Spleen (tissue), 7 donors: ENCODE data around the gene SLC37A2.

Experiments used
- CTCF ChIP-seq, 11 experiments: fragments of 200-600 bp in 7 of 11; fragments of 450-650 bp in 4 of 11; sonication (generic) in 4 of 11; IDR thresholded peaks in 8 of 11; conservative IDR thresholded peaks in 3 of 11; 1 replicate in 7 of 11; 2 replicates in 4 of 11; pipeline versions ENCODE4 v1.4.0 to v1.8.0; 2016 to 2021; ENCODE audit warnings: antibody characterized with exemption in 11 of 11, inconsistent platforms in 4 of 11, mild to moderate bottlenecking in 1 of 11
- POLR2A ChIP-seq, 3 donors: fragments of 450-650 bp; IDR thresholded peaks; one replicate each; pipeline ENCODE4 v1.5.1; 2017; ENCODE audit warnings: antibody characterized with exemption in 3 of 3, mild to moderate bottlenecking in 1 of 3
- POLR2AphosphoS5 ChIP-seq, 3 donors: sonication (generic); formaldehyde crosslinking; IDR thresholded peaks; one replicate each; pipeline ENCODE4 v1.5.1; 2017; ENCODE audit warnings: antibody characterized with exemption in 3 of 3
- donor health status: DM: no; HTN: no; CAD: no; lungs with moderate emphysema.
- donor health status: DM: no; HTN: no; CAD: no.
- donor health status: DM: no; HTN: no; CAD: no.

DNA sequence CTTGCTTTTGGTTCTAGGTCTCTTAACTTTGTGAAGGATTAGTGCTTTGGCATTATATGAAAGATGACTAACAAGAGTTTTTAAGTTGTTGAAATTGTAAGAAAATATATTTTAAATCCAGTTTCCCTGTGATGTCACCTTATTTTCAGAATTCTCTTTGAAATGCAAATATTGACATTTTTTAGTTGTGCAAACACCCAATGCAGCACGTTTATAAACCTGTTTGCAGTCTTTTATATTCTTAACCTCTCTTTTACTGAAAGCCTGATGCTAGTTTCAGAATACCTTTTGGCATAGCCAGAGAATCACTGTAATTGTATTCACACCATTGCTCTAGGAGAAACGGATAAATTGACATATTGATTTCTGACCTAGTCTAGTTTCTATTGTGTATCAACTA lies 42.8 kb upstream of the SLC37A2 start:
- TF ChIP-seq CTCF (IDR thresholded peaks at IDR 0.05 in 8 of 11, conservative IDR thresholded peaks at IDR 0.05 in 3 of 11): no peak
- no peak for TF ChIP-seq POLR2A (IDR thresholded peaks at IDR 0.05)
- TF ChIP-seq POLR2AphosphoS5 (IDR thresholded peaks at IDR 0.05): no peak
